Measurements from ENCODE around the gene YTHDF1.

Gene YTHDF1

DNA sequence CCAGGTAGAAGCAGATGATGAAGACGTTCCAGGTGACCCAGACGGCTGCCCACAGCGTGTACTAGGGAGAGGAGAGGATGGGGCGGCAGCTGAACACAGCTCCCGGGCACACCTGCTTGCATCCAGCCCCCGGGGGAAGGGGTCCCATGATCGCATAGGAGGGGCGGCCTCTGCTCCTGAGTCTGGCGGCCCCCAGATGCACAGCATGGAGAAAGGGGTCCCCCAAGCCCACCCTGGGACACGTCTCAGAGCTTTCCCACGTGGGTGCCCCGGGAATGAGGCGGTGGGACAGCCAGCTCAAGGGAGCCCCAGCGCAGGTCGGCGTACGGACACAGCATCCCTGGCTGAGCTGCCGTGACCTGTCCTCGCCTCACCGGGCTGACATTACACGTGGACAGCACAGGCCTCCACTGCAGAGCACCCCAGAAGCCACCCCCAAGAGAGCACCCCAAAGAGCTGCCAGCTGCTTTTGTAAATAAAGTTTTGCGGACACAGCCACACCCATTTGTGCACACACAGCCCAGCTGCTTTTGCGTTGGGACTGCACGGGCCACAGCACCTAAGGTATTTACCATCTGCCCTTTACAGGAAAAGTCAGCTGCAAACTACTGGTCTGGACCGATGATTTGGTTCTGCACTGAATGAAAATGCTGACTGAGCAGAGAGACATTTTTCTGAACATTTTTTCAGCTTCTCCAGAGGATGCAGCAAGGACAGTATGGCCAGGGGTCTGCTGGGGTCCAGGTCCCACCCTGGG lies 33.1 kb upstream of the YTHDF1 start:
- no peak for DNase-seq

DNA sequence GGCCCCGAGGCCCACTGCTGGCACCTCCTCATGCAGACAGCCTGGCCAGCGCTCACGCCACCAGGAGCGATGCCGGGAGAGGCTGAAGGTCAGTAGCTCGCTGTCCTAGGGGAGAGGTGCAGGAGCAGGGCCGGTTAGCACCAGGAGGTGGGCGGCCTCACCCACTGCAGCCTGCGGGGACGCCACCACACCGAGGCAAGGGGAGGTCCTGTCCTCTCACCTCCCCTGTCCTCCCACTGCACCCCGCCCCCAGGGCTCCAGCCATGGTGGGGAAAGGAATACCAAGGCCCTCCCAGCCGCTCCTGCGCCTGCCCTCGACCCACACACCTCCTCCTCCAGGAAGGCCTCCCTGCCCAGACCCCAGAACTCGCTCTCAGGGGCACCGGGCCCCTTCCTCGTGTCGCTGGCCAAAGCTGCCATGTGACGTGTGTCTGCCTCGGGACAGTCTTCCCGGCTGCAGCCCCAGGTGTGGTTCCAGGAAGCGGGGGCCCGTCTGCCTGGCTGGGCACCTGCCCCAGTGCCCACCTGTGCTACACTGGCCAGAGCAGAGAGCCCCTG lies 31.8 kb upstream of the YTHDF1 start:
- DNase-seq = no peak

DNA sequence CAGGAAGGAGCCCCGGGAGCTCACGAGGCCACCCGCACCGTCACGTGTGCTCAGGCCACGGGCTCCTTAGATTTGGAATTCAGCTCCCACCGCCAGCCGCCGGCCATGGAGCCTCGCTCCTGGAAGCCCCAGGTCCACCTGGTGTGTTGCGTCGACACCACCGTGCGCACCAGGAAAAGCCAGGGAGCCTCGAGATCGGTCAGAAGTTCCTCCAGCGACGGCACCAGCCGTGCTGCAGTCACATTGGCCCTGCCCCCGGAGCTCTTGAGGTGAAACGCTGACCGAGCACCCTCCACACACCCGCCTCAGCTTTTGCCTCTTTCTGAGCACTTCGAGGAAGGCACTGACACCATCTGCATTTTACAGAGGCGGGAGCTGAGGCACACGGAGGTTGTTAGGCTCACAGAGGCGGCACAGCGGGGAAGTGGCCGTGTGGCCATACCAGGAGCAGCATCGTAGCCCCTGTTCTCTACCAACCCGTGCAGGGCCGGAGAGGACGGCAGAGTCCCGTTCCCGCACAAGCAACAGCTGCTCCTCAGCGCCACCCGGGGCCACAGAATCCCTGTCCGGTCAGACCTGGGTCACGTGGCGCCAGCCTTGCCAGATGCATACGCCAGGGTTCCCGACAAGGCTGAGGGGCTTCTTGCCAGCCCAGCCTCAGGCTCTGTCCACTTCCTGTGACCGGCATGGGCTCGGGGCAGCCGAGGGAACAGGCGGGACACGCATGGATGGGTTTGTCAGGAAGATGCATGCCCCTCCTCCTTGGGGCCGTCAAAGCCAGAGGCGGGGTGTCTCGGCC lies 30.8 kb upstream of the YTHDF1 start:
- DNase-seq = no peak

DNA sequence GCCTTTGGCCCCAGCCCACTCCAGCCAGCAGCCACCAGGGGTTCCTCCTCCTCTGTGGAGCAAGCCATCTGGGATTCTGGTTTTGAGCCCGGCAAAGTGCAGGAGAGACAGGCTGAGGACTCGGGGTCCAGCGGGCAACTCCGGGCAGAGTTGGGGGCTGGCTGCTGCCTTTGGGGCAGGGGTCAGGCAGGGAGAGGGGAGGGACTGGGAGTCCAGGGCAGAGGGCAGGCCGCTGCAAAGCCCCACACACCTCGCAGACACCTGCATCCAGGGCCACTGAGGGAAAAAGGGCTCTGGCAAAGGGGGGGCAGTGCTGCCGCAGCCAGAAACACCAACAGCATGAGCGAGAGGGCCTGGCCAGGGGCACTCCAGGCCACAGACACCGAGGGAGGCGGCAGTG lies 28.5 kb upstream of the YTHDF1 start:
- DNase-seq = no peak

DNA sequence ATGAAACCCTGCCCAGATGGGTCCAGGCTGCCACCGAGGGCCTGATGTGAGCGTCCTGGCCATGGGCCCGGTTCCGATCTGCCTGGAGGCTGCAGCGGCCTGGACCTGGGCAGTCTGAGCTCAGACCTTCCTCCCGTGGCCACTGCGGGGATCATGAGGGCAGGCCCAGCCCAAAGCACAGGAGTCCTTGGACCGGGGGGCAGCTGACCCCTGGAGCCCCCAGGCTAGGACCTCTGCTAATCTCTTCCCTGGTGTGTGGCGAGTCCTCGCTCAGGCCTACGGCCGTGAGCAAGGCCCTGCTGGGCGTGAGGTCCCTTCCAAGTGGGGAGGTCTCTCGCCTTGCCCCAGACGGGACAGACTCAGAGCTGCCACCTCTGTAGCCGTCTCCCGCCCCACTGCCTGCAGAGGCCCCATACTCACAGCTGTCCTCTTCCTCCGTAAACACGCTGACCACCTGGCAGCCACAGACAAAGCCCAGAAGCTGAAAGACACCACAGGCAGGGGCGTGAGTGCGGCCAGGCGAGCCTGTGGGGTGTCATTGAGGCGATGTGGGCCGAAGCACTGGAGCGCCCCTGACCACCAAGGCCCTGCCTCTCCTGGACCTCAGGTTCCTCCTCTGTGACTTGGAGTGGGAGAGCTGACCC lies 27.8 kb upstream of the YTHDF1 start:
- no peak for DNase-seq

DNA sequence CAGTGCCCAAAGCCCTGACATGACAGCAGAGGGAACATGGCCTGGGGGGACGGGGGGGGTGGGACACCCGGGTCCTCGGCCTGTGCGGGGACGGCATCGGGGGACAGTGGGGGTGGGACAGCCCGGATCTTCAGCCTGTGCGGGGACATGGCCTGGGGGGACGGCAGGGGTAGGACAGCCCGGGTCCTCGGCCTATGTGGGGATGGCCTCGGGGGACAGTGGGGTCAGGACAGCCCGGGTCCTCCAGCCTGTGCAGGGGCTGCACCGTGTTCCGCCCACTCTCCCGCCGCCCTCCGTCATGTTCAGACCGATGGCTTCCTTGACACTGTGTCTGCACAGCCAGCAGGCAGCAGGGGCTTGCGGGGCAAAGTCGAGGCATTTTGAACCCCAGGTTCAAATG lies 26.8 kb upstream of the YTHDF1 start:
- no peak for DNase-seq

DNA sequence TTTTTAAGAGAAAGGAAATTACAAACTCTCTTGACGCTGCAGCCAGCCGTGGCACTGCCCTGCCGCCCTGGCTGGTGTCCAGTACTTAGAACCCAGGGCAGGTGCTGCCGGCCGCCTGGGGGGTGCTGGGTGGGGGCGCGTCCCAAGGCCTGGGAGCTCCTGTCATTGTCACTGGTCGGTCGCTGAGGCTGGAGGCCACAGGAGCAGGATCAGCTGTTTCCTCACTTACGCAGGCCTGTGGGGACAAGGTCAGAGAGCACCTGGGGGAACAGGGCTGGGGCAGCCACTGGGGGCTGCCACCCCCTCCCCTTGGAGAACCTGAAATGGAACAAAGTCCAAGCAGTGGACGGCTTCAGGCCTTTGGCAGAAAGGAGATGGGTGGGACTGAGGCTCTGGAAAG lies 25.3 kb upstream of the YTHDF1 start:
- no peak for DNase-seq

DNA sequence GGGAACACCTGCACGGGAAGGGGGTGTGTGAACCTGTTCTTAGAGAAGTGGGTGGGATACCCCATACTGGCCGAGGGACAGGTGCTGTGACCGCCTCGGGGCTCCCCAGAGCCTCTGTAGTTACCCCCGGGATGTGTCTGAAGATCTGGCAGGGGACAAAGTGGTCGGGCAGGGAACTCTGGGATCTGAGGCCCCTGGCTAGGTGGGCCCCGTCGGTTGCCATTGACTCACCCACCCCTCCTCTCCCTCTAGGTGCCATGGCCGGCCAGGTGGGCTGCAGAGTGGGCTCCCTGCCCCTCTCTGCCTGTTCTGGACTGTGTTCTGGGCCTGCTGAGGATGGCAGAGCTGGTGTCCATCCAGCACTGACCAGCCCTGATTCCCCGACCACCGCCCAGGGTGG lies 24.1 kb upstream of the YTHDF1 start:
- no peak for DNase-seq

DNA sequence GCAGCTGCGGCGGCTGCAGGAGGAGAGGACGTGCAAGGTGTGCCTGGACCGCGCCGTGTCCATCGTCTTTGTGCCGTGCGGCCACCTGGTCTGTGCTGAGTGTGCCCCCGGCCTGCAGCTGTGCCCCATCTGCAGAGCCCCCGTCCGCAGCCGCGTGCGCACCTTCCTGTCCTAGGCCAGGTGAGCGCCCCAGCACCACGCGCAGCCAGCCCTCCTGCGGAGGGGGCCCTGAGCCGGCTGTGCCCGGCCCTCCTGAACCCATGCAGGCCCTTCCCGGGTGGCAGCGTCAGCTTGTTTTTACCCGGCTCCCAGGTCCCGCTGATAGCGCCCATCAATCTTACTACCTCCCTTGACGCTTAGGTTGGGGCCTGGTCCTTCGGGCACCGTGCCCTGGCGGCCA lies 23.5 kb upstream of the YTHDF1 start:
- DNase-seq = no peak

DNA sequence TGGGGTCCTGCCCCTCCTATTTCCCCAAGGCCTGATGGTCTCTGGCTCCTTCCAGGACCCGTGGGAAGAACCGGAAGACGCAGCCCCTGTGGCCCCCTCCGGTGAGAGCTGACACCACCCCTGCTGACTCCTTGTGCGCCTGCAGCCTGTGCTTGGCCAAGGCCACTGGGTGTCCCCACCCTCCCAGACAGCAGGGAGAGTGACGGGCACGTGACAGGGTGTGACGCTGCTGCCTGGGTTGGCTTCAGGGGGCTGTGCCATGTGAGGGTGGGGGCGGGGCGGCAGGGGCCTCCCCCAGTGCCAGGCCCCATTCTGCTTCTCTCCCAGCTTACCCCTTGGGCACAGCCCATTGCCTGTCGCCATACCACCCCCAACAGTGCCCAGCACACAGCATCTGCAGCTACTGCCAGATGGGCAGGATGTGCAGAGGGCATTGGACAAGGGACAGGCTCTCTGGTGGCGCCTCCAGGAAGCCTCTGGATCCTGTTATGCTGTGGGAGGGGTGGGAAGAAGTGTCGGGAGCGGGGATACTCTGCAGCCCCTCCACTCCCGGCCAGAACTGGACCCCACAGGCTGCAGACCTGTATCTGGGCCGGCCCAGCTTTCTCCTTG lies 22.7 kb upstream of the YTHDF1 start:
- peak in 26 of 56 donors; percentile 8 to 73 (median 36) for DNase-seq

DNA sequence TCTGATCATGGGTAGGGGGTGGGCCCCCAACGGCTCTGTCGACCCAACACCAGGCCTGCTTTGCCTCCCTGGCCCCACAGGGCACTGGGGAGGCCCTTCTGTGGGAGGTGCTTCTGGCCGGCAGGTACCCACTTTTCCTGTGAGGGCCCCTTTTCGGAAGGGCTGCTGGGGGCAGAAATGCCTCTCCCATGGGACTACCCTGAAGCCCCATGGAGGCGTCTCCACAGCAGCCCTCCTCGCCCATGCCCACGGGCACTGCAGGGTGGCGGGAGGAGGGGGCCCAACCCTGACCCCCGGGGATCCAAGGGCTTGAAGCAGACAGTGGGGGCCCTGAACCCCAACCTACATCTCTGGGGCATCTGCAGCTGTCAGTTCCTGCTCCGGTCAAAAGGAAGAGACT lies 22.1 kb upstream of the YTHDF1 start:
- no peak for DNase-seq

DNA sequence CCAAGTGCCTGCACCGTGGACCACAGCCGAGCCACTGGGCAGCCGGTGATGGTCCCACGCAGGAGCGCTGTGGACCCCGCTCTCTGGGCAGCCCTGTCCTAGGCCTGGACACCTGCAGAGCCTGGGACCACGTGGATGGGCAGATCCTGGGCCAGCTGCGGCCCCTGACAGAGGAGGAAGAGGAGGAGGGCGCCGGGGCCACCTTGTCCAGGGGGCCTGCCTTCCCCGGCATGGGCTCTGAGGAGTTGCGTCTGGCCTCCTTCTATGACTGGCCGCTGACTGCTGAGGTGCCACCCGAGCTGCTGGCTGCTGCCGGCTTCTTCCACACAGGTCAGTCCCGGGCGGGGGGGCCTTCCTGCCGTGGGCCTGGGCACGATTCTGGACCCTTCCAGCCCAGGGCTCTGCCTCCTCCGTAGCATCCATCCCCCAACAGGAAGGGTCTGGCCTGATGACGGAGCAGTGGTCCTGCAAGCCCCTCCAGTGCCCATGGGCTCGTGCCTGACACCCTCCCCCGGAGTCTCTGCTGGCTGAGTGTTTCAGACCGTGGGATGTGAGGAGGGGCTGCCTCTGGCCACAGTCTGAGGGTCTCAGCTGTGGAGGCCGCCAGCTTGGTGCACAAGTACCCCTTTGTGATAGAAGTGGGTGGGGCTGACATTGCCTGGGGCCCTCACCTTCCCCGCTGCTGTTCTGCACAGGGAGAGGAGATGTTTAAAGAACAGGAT lies 20.3 kb upstream of the YTHDF1 start:
- no peak for DNase-seq

DNA sequence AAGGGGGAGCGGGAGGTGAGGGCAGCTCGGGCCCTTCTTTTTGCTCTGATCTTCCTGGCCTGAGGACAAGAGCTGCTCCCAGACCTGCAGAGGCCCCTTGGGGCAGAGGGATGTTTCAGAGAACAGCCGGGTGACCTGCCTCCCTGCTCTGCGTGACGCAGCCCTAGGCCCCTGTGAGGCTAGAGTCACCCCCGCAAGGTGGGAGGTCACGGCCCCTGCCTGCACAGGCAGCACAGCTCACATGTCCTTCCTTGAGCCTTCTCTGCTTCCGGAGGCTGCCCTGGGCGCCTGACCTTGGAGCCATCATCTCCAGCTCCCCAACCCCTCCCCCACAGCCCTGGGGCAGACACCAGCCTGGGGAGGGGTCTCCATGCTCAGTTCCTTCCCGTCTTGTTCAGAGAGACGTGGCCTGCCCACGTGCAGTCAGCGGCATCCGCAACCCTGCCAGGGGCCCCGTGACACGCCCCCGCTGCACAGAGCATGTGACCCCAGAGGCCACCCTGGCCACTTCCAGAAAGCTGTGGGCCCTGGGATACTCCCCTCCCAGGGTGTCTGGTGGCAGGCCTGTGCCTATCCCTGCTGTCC lies 19.6 kb upstream of the YTHDF1 start, which contains the start of gene BIRC7:
Gene BIRC7, plus strand, starts transcription at position 507 of the 585 bp plus-strand sequence. CDS start 192 bp downstream, outside the sequence.
- DNase-seq = no peak

DNA sequence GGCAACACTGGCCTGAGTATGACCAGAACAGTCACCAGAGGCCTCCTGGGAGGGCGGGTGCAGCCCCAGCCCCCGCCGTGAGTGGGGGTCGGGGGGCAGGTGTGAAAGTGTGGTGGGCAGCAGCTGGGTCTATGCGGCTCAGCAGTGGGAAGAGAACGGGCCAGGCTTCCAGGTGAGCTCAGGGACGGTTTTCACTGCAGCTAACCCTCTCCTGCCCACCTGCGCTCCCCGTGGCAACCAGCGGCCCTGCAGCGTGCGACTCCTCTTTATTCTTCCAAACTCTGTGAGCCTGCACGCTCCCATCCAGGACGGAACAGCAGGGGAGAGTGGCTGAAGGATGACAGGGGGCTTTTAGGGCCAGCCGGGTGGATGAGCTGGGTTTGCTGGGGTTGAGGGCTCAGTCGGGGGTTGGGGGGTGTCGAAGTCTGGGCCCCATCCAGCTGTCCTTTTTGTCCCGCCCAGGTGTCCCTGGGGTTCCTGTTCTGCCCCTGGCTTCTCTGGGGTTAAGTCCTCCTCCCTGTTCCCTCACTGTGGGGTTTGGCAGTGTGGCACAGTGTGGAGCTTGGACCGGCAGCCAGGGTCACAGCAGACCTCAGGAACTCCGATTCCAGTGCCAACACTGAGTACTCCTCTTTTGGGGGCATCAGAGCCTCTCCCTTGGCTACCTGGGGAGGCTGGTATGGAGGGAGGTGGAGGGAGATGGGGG lies 18.9 kb upstream of the YTHDF1 start:
- no peak for DNase-seq

DNA sequence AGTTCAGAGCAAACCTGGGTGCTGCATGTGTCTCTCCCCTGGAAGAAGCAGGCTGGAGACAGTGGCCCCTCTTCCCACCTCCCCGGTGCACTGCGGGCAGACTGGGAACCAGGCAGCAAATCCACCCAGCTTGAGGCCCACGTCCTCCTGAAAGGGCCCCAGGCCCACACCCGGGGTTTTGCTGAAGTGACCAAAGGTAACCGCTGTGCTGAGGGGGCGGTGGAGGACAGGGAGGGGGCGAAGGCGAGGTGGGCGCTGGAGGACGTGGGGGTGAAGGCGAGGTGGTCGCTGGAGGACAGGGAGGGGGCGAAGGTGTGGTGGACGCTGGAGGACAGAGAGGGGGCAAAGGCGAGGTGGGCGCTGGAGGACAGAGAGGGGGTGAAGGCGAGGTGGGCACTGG lies 18.0 kb upstream of the YTHDF1 start:
- no peak for DNase-seq

DNA sequence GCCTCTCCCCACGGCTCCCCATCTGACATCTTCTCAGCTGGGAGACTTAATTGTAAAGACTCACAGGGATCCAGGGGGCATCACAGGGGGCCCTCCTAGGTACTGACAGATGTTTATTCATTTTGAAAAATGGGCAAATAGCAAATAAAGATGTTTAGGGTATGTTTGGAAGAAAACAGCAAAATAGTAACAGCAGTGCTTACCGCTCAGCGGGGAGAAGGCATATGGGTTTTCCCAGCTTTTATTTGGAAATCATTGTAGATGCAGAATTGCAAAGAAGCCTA lies 17.1 kb upstream of the YTHDF1 start:
- no peak for DNase-seq

DNA sequence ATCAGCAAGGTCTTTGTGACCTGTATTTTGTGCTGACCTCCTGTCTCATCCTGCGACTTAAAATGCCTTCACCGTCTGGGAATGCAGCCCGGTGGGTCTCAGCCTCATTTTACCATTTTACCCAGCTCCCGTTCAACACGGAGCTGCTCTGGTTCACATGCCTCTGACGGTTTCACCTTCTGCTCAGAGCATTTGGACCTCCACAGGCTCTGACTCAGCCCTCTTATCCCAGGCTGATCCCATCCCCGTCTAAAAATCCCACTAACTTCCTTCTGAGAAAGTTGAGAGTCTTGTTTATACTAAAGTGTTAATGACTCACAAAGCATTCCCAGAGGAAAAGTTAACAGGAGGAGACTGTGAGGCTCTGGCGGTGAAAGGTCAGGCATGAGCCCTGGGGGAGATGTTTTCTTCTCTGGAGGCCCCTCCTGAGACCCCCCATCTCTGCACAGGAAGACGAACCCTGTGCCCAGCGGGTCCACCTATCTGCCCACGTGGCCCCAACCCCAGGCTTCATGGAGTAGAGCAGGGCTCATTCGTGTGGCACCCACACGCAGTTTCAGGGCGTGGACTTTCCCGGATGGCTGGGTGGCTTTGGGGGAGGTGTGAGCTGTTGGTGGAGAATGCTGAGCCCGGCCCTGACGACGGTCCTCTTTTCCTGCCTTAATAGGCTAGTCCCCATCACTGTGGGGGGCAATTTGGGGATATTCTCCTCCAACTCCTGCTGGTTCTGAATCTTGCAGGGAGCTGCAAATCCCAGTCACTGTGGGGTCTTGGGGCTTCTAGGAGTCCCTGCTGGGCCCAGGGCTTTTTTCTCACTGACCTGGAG lies 16.5 kb upstream of the YTHDF1 start:
- no peak for DNase-seq

DNA sequence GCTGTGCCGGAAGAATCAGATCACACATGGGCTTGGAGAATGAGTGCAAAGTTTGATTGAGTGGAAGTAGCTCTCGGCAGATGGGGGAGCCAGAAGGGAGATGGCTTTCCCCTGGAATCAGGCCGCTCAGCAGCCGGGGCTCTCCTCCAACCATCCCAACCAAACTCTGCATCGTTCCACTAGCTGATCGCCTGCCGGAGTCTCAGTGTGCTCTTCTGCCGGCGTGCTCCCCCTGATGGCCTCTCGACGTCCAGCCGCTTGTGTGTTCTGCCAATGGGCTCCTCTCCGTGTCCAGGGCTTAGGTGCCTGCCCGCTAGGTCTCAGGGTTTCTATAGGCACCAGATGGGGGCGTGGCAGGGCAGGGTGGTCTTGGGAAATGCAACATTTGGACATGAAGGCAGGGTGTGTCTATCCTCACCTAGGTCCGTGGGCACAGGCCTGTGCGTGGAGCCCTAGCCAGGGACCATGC lies 14.9 kb upstream of the YTHDF1 start:
- DNase-seq = peak in 34 of 56 donors; percentile 9 to 72 (median 36)

DNA sequence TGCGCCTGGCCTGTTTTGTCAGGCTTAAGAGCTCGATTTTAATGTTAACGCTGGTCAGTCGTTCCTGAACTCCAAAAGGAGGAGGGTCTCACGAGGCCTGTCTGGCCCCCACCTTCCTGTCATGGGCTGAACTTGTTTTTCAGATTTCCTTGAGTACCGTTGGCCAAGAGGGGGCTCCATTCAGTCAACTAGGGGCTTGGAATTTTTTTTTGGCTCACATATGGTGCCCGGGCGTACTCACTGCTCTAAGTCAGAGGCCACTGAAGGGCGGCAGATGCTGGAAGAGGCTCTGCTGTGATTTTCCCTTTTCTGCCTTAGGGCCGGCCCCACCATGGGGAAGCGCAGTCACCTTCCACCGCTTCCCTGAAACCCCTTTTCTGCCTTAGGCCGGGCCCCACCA lies 12.9 kb upstream of the YTHDF1 start:
- DNase-seq = no peak

Measured in amygdala (tissue), 56 donors.